Mammary epithelial cell (primary cell): ENCODE measurements around the gene PARP8.

Experiments
- EZH2 ChIP-seq: IDR thresholded peaks from 2 replicates; pipeline ENCODE4 v1.6.1; 2012; ENCODE audit warnings: low read length, inconsistent platforms, borderline replicate concordance
- TF ChIP-seq, protein P1 (sequence below), 2 donors: IDR thresholded peaks in 1 of 2; conservative IDR thresholded peaks in 1 of 2; 2 replicates each; pipeline ENCODE4 v1.5.1; 2011 to 2012; ENCODE audit warnings: inconsistent platforms in 2 of 2, low read length in 2 of 2, mild to moderate bottlenecking in 2 of 2, control low read depth in 1 of 2, low read depth in 1 of 2; ENCODE audit not compliant: insufficient read depth in 1 of 2; ENCODE audit errors: extremely low read depth in 1 of 2

DNA sequence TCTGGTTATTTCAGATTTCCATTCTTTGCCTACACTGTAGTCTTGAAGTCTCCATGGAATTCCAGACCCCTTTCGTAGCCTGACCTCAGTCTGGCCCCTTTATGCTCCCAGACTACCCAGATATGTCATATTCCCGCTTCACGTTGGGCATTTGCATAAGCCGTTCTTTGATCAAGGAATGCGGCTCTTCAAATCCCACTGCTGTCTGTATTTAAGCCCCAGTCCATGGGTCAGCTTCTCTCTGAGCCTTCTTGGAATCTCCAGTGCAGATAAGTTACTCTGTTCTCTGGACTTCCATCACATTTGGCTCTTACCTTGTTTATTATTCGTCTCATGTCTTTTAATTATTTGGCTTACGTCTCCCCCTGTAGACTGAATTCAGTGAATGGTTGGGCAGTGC, 97.4 kb downstream of the PARP8 start:
- TF ChIP-seq, protein P1, sequence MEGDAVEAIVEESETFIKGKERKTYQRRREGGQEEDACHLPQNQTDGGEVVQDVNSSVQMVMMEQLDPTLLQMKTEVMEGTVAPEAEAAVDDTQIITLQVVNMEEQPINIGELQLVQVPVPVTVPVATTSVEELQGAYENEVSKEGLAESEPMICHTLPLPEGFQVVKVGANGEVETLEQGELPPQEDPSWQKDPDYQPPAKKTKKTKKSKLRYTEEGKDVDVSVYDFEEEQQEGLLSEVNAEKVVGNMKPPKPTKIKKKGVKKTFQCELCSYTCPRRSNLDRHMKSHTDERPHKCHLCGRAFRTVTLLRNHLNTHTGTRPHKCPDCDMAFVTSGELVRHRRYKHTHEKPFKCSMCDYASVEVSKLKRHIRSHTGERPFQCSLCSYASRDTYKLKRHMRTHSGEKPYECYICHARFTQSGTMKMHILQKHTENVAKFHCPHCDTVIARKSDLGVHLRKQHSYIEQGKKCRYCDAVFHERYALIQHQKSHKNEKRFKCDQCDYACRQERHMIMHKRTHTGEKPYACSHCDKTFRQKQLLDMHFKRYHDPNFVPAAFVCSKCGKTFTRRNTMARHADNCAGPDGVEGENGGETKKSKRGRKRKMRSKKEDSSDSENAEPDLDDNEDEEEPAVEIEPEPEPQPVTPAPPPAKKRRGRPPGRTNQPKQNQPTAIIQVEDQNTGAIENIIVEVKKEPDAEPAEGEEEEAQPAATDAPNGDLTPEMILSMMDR (conservative IDR thresholded peaks at IDR 0.05 in 1 of 2, IDR thresholded peaks at IDR 0.05 in 1 of 2; ENCODE audit: extremely low read depth in 1 of 2, insufficient read depth in 1 of 2, low read depth in 1 of 2, low read length in 2 of 2): no peak
- TF ChIP-seq EZH2: no peak
